ENCODE measurements around the gene FKBP15. TPM values are rescaled to one million over a fixed set of nuclear protein-coding genes. Genes with fewer than 3 reads are reported as not detected.

The FKBP15 gene
- total RNA-seq, 1 donor from 2014 or later, result 23.8 TPM

DNA sequence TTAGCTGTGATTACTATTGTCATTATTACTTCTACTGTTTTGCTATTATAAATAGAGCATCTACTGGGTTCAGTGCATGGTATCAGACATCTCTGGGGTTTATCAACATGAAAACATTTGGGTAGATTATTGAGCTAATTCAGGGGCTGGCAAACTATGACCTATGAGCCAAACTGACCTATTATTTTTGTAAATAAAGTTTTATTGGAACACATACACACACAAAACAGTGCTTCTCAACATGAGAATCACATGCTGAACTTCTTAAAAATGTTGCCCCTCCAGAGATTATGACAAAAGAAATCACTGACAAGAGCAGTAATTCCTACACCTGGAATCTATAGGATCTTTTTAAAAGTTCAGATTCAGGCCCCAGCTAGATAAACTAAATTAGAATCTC lies 39.9 kb downstream of the FKBP15 start:
- TF ChIP-seq, protein P1, sequence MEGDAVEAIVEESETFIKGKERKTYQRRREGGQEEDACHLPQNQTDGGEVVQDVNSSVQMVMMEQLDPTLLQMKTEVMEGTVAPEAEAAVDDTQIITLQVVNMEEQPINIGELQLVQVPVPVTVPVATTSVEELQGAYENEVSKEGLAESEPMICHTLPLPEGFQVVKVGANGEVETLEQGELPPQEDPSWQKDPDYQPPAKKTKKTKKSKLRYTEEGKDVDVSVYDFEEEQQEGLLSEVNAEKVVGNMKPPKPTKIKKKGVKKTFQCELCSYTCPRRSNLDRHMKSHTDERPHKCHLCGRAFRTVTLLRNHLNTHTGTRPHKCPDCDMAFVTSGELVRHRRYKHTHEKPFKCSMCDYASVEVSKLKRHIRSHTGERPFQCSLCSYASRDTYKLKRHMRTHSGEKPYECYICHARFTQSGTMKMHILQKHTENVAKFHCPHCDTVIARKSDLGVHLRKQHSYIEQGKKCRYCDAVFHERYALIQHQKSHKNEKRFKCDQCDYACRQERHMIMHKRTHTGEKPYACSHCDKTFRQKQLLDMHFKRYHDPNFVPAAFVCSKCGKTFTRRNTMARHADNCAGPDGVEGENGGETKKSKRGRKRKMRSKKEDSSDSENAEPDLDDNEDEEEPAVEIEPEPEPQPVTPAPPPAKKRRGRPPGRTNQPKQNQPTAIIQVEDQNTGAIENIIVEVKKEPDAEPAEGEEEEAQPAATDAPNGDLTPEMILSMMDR (conservative IDR thresholded peaks at IDR 0.05), result no peak
- no peak overlapping the region for H3K27ac Mint-ChIP-seq
- no peaks in the 10 kb centered on the region for H3K9me3 Mint-ChIP-seq
- no peaks in the 10 kb centered on the region for H3K27me3 Mint-ChIP-seq
- no peak overlapping the region for H3K4me3 Mint-ChIP-seq
- DNase-seq (ENCODE audit: extremely low spot score, unreplicated experiment), result no peak
- peaks cover 31% of the 10 kb centered on the region for H3K36me3 Mint-ChIP-seq
- no peaks in the 10 kb centered on the region for H3K4me1 Mint-ChIP-seq (ENCODE audit: unreplicated experiment)

DNA sequence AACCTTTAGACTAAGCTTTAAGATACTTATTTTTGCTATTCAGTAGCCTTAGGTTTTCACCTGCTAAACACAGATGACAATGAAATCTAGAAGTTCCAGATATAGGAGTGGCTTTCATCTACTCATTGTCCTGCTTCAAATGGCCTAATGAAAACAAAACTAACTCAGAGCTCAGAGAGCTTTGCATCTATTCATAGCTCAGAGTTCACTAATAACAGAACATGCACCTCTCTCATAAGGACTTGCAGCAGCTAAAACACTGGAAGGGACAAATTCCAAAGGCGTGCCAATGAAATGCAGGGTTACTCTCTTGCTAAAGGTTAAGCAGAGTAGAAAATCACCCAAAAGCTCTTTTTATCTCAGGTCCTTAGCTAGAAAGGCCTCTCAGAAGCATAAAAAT lies 41.2 kb downstream of the FKBP15 start:
- DNase-seq (ENCODE audit: extremely low spot score, unreplicated experiment), result no peak
- H3K36me3 Mint-ChIP-seq, result peaks cover 34% of the 10 kb centered on the region
- no peak overlapping the region for H3K4me3 Mint-ChIP-seq
- no peaks in the 10 kb centered on the region for H3K4me1 Mint-ChIP-seq (ENCODE audit: unreplicated experiment)
- H3K27me3 Mint-ChIP-seq, result no peaks in the 10 kb centered on the region
- H3K9me3 Mint-ChIP-seq, result no peaks in the 10 kb centered on the region
- H3K27ac Mint-ChIP-seq, result no peak overlapping the region
- TF ChIP-seq, protein P1 (conservative IDR thresholded peaks at IDR 0.05), result no peak

DNA sequence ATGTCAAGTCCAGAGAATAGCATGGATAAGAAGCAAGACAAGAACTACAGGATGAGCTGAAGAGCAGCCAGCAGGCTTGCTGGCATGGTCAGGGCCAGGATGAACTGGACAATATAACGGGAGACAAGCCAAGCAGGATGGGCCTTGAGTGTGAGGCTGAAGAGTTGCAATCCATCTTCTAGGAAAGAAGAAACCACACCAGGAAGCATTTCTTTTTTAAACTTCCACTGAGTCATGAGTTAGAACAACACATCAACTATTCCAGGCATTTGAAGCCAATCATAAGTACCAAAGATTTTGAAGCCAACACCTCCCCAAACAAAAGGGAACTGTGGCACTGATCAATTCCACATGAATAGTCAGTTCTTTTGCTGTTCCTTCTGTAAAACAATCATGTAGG lies 43.0 kb downstream of the FKBP15 start:
- peaks cover 36% of the 10 kb centered on the region for H3K36me3 Mint-ChIP-seq
- no peak overlapping the region for H3K27ac Mint-ChIP-seq
- TF ChIP-seq, protein P1 (conservative IDR thresholded peaks at IDR 0.05), result no peak
- H3K4me1 Mint-ChIP-seq (ENCODE audit: unreplicated experiment), result no peaks in the 10 kb centered on the region
- H3K4me3 Mint-ChIP-seq, result no peak overlapping the region
- no peaks in the 10 kb centered on the region for H3K9me3 Mint-ChIP-seq
- no peaks in the 10 kb centered on the region for H3K27me3 Mint-ChIP-seq
- DNase-seq (ENCODE audit: extremely low spot score, unreplicated experiment), result no peak

DNA sequence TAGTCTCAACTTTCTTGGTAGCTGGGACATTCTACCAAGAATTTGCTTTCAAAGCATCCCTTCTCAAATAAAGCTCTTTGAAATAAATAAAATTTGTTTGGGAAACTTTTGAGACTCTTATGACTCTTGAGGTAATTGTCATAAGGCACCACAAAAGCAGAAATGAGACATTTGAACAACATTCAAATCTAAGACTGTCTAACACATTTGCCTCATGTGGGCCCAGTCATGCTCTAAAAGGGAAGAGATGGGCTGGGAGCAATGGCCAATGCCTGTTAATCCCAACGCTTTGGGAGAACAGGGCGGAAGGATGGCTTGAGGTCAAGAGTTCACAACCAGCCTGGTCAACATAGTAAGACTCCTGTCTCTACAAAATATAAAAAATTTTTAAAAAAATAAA lies 43.8 kb downstream of the FKBP15 start:
- Mint-ChIP-seq H3K27ac (no peak overlapping the region), H3K4me3 (no peak overlapping the region), H3K4me1 (ENCODE audit: unreplicated experiment) (no peaks in the 10 kb centered on the region), H3K27me3 (no peaks in the 10 kb centered on the region), H3K9me3 (no peaks in the 10 kb centered on the region), H3K36me3 (peaks cover 38% of the 10 kb centered on the region)
- TF ChIP-seq, protein P1 (conservative IDR thresholded peaks at IDR 0.05), result no peak
- no peak for DNase-seq (ENCODE audit: extremely low spot score, unreplicated experiment)

DNA sequence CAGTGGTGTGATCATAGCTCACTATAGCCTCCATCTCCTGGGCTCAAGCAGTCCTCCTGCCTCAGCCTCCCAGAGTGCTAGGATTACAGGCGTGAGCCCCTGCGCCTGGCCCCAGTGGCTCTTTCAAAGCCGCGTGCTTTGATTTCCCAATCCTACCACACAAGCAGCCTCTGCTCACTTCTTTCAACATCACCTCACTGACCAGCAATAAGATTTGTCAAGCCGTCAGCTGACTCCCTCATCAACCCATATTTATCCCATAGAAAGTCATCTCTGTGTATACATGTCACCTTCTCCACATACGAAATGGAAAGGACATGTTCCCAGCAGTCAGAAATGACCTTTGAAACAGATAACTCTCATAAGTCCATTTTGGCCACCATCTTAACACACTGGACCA lies 44.3 kb downstream of the FKBP15 start:
- Mint-ChIP-seq H3K36me3 (peaks cover 39% of the 10 kb centered on the region), H3K27me3 (no peaks in the 10 kb centered on the region), H3K4me3 (no peak overlapping the region), H3K4me1 (ENCODE audit: unreplicated experiment) (no peaks in the 10 kb centered on the region), H3K9me3 (no peaks in the 10 kb centered on the region), H3K27ac (no peak overlapping the region)
- no peak for DNase-seq (ENCODE audit: extremely low spot score, unreplicated experiment)
- TF ChIP-seq, protein P1 (conservative IDR thresholded peaks at IDR 0.05), result no peak

DNA sequence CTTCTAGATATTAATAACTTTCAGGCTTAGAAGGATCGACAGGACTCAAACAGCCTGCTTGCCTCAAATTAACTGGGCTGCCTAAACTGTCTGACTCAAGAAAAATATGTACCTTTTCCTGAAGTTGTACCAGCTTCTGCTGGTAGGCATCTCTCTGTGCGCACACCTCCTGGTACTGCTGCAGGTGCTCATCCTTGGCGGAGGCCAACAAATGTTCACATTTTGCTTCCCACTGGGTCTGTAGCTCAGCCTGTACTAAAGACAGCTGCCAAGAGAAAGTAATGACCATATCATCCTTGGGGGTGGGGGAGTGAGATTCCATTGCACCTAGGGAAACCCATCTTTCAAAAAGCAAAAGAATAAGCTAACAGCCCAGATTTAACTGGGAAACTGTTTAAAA lies 47.7 kb downstream of the FKBP15 start:
- Mint-ChIP-seq H3K9me3 (no peaks in the 10 kb centered on the region), H3K27me3 (no peaks in the 10 kb centered on the region), H3K36me3 (peaks cover 47% of the 10 kb centered on the region), H3K4me3 (no peak overlapping the region), H3K27ac (no peak overlapping the region), H3K4me1 (ENCODE audit: unreplicated experiment) (no peaks in the 10 kb centered on the region)
- DNase-seq (ENCODE audit: extremely low spot score, unreplicated experiment), result no peak
- TF ChIP-seq, protein P1 (conservative IDR thresholded peaks at IDR 0.05), result no peak
